Hepatic stellate cell (primary cell): Measurements from ENCODE around the gene ADPRHL1.
"Not testable (repeated sequence)": the region's sequence is repeated elsewhere in the genome, so short reads cannot be mapped to it uniquely, and the experiment has no call there.

Experiments
- DNase-seq: peaks from one replicate; pipeline ENCODE4 v3.0.0; 2011; ENCODE audit warnings: low spot score

Gene ADPRHL1

DNA sequence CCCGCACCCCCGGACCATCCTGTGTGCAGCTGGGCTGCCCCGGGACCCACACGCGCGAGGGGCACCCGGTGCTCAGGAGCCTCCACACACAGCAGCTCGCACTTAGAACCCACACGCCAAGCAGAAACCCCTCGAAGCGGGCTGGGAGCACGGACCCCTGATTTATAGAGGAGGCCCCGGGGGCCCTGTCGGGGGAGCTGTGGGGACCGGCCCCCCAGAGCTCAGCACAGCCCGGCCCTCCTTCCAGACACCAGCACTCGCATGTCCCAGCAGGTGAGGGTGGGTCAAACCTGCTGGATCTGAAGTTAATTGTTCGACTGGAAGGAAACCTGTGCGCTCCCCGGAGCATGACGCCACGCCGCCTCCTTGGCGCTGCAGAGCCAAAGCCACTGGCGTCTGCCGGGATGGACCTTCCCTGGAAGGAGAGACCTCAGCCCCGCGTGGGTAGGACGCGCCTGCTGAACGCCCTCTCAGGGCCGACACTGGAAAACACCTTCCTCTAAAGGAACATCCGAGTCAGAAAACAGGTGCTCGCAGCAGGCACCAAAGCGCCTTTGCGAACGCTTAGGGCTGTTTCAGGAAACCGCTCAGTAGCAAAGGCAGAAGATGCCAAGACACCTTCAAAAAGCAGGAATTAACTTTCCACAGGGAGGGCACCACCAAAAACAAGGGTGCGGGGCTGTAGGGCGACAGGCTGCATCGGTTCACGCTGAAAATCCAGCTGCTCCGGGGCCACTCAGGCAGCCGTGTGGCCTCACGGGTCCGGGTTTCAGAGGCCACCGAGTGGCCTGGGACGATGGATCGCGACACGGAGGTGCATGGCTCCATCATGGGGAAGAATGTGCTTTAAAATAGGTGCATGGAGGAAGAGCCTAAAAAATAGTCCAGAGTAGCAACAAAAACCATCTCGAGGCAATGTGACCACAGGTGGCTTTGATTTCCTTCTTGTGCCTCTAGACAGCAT lies 51.6 kb downstream of the ADPRHL1 start:
- no peak for DNase-seq

GRCh38 chr13:113400621-113401451 lies 52.5 kb downstream of the ADPRHL1 start:
- DNase-seq: no peak

GRCh38 chr13:113399755-113400149 lies 53.5 kb downstream of the ADPRHL1 start:
- no peak for DNase-seq

GRCh38 chr13:113398963-113399754 lies 54.1 kb downstream of the ADPRHL1 start:
- no peak for DNase-seq

GRCh38 chr13:113397608-113398425 lies 55.5 kb downstream of the ADPRHL1 start:
- DNase-seq: no peak

DNA sequence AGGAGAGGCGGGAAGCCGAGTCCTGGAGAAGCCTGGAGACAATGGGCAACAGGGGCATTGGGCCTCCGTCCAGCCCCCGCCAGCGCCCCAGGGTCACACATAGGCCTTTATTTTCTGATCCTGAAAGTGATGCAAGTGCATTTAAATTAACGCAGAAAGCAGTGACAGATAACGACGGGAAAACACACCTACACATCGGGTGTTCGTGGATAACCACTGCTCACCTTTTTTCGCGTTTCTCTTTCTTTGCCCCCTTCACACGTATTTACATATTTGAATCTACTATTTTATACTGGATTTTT lies 59.0 kb downstream of the ADPRHL1 start:
- no peak for DNase-seq

DNA sequence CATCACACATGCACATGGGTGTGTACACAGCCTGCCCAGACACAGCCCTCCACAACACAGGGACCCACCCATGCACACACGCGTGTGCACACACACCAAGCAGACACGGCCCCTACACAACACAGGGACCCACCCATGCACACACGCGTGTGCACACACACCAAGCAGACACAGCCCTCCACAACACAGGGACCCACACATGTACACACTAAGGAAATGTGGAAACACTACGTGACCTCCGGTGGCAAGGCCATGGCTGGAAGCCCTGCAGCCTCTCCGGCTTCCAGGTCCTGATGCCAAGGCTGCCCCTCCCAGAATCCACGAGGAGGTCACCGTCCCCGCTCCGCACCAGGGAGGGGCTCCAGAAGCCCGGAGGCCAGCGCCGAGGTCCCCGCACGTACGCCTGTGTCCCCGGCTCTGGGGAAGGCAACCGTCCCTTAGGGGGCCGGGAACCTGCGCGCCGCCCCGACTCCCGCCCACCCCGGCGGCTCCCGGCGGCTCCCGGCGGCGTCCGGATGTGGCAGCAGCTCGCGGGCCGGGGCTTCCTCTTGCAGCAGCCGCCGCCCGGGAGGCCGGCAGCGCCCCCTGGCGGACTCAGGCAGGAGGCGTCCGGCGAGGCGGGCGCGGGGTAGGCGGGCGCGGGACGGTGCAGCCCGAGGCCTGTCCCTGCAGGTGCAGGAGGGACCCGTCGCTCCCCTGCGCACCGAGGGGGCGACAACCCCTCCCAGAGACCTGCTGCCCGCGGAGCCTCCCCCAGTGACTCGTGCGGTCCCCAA lies 59.5 kb downstream of the ADPRHL1 start:
- DNase-seq: peak; percentile 86

DNA sequence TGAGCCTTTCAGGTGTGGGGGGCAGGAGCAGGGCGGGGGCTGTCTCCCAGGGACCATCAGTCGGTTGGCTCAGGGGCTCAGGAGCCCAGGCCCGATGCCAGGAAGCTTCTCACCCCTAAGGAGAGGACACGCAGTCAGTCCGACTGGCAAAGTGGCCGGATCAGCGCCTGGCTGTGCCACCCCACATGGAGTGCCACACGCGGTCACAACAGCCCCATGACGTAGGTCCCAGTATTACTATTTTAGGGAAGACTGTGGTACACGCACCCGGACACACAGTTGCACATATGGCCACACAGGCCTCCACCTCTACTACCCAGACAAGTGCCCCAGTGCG lies 60.1 kb downstream of the ADPRHL1 start:
- no peak for DNase-seq

GRCh38 chr13:113390874-113391497 lies 62.3 kb downstream of the ADPRHL1 start:
- no peak for DNase-seq

DNA sequence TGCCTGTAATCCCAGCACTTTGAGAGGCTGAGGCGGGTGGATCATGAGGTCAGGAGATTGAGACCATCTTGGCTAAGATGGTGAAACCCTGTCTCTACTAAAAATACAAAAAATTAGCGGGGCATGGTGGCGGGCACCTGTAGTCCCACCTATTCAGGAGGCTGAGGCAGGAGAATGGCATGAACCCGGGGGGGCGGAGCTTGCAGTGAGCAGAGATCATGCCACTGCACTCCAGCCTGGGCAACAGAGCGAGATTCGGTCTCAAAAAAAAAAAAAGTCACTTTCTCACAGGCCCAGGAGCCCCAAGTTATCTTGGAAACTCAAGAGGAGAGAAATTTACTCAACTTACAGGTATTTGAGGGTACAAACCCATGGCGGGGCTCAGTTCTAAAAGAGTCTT lies 63.7 kb downstream of the ADPRHL1 start:
- DNase-seq: not testable (repeated sequence)

DNA sequence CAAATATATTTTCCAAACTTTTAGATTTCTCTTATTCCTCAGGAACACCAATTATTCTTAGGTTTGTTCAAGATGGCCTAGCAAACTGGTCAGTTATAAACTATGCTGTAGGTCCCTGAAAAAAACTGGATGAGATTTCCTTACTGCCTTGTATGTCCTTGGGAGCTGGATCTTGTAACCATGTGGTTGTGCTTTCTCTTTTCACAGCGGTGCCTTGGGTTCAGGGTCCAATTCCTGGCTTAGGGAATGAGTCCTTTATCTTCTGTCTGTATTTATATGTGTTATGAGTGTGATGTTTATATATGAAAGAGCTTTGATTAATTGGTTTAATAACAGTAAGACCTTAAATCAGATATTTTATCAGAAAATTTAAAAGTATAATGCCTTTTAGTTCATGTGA lies 65.9 kb downstream of the ADPRHL1 start:
- no peak for DNase-seq

GRCh38 chr13:113383089-113383488 lies 70.2 kb downstream of the ADPRHL1 start:
- DNase-seq: no peak

DNA sequence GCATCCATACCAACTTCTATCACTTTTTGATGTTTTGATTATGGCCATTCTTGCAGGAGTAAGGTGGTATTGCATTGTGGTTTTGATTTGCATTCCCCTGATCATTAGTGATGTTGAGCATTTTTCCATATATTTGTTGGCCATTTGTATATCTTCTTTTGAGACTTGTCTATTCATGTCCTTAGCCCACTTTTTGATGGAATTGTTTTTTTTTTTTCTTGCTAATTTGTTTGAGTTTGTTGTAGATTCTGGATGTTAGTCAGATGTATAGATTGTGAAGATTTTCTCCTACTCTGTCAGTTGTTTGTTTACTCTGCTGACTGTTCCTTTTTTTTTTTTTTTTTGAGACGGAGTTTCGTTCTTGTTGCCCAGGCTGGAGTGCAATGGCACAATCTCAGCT lies 70.7 kb downstream of the ADPRHL1 start:
- DNase-seq: not testable (repeated sequence)

DNA sequence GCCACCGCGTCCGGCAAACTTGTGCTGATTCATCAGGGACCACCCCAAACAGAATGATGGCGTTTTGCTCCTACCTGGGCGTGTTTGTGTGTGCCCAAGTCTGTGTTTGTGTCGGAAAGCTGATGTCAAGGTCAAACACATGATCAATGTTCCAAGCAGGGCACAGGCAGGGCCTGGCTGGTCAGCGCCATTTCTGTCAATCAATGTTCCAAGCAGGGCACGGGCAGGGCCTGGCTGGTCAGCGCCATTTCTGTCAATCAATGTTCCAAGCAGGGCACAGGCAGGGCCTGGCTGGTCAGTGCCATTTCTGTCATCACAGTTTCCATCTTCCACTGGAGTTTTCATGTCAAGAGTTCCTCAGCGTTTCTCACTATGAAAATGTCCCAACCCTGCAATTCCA lies 74.5 kb downstream of the ADPRHL1 start:
- no peak for DNase-seq

GRCh38 chr13:113374511-113375175 lies 78.6 kb downstream of the ADPRHL1 start:
- no peak for DNase-seq

- no peak for DNase-seq
These were observed 79.3 kb downstream of the ADPRHL1 start for GRCh38 chr13:113373811-113374485.

DNA sequence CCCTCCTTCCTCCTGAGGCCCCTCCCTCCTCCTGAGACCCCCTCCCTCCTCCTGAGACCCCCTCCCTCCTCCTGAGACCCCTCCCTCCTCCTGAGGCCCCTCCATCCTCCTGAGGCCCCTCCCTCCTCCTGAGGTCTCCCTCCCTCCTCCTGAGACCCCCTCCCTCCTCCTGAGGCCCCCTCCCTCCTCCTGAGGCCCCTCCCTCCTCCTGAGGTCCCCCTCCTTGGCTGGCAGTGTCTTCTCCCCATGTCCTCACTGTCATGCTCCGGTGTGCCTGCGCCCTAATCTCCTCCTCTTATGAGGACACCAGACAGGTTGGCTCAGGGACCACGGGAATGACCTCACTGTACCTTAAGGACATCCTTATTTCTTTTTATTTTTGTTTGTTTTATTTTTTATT lies 81.6 kb downstream of the ADPRHL1 start:
- DNase-seq: not testable (repeated sequence)

- no peak for DNase-seq
These were observed 82.2 kb downstream of the ADPRHL1 start for GRCh38 chr13:113371061-113371460.

DNA sequence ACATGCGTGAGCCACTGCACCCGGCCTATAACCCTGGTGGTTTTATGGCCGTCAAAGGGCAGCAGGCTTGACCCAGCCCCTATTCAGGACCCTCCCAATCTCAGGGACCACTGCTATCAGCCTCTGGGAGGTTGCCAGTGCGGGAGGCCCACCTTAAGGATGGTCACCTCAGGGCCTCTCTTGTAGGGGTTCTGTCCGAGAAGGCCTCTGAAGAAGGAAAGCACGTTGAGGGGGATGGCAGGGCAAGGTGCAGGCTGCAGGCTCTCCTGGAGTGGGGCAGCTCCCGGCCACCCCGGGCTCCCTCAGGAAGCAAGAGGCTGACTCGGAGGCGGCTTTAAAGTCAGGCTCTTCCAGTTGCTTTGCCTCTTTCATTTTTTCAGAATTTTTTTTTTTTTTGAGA lies 83.4 kb downstream of the ADPRHL1 start:
- no peak for DNase-seq
